NCI-H526 treated with DMSO at 0.1 percent for 48 hours (cell line): ENCODE results near the gene FNBP1L.

Experiments
- DNase-seq: peaks from one replicate; lab custom pipeline; 2025; lab: John Stamatoyannopoulos, UW

FNBP1L gene

GRCh38 chr1:93592551-93592949, 144.6 kb downstream of the FNBP1L start:
- DNase-seq: no peak

DNA sequence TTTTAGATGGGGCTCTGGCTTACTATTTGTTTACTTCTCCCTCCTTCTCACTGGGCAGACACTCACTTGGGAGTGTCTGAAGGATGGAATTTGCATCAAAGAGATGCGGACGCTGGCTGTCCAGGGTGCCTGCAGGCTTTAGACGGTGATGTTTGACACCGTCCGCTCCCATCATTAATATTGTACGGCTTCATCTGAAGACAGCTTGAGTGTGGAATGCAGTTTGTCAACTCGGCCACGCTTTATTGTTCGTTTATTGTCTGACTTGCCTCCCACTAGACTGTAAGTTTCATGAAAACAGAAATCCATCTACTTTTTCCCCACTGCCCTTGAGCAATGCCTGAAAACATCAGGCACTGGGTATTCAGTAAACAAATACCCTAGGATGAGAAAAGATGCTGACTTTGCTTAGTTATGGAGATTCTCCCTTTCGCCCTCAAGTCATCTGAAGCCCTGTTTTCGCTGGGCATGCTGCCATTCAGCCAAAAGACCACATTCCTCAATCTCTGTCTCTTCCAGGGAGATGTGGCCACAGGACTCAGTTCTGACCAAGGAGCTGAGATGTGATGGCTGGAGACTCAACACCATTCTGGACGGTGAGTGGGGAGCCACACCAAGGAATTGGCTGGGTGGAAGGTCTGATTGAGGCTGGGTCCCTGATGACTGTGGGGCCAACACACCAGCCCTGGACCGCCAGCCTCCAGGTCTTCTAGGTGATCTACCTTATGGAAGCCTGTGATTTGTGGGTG, 146.1 kb downstream of the FNBP1L start:
- DNase-seq: no peak

GRCh38 chr1:93594603-93594880, 146.6 kb downstream of the FNBP1L start:
- no peak for DNase-seq

DNA sequence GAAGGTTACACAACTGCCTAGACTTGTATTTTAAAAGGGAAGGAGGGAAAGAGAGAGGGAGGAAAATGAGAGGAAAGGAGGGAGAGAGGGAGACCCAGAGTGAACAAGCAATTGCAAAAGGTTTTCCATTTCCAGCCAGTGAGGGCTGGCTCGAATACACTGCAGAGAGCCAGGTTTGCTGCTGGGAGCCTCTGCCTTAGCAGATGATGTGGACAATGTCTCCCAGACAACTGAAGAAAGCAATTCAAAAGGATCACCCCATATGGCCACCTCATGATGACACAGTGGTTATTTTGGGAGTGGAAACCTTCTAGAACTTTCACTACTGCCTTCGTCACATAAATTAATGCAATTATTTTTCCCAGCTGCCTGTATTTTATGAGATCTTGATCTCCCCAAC, 147.3 kb downstream of the FNBP1L start:
- DNase-seq: no peak

DNA sequence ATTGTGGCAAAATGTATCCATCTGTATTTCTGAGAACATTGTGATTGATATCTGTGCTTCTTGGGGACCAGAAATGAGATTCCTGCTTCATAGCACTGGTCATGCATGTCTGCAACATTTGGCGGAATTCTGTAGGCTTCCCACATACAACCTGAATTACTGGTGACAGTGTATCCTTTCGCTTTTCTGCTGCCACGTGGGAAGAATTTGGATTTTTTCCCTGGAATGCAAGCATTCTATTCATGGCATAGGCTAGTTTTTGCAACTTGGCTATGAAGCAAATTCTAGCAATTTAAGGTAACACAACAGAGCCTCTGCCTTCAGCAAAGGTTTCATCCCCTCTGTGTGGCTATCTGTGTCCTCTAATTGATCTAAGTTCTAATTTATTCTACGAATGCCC, 147.8 kb downstream of the FNBP1L start:
- no peak for DNase-seq

GRCh38 chr1:93596329-93597089, 148.6 kb downstream of the FNBP1L start:
- no peak for DNase-seq

DNA sequence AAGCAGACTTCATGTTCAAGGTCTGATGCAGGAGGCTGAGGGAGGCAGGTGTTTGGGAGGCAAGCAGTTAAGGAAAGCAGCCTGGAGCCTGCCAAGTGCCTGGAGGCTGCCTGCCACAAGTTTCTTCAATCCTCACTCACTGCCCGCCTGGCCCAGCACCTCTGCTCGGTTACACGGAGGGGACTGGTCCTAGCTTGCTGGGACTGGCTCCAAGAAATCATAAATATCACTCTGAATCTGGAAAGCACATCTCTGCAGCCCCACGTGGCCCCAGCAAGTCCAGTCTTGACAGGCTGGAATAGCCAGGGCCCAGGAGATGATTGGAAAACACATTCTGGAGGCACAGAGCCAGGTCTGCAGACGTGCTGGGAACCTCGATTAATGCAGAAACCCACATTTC, 149.8 kb downstream of the FNBP1L start:
- DNase-seq: no peak

GRCh38 chr1:93598396-93598795, 150.5 kb downstream of the FNBP1L start:
- no peak for DNase-seq

DNA sequence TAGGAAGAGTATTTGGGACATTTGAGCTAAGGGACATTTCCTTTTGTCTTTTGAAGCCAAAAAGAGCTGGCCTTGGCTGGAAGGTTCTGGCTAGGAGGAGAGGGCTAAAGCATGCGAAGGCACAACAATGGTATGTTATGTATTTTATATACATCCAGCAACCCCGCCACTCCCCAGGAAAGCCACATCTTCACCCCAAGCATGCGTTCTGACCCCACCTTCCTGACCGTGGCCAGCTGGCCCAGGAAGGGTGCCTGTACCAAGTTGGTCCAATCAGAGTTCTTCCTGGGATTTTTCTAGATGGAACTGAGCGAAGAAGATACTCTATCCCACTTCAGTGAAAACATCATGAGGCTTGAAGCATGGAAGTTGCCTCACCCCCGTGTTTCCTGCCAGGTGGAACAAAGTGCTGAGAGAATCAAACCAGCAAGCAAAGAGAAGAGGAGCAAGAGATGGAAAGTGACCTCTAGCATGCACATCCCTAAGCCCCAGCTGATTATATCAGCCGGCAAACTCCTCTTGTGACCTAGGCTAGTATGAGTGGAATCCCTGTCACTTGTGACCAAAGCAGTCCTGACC, 151.0 kb downstream of the FNBP1L start:
- DNase-seq: no peak

- no peak for DNase-seq
Measured at GRCh38 chr1:93599479-93599878, 151.6 kb downstream of the FNBP1L start.

GRCh38 chr1:93600663-93601062, 152.7 kb downstream of the FNBP1L start:
- DNase-seq: no peak

- no peak for DNase-seq
Measured at GRCh38 chr1:93601686-93602085, 153.8 kb downstream of the FNBP1L start.

DNA sequence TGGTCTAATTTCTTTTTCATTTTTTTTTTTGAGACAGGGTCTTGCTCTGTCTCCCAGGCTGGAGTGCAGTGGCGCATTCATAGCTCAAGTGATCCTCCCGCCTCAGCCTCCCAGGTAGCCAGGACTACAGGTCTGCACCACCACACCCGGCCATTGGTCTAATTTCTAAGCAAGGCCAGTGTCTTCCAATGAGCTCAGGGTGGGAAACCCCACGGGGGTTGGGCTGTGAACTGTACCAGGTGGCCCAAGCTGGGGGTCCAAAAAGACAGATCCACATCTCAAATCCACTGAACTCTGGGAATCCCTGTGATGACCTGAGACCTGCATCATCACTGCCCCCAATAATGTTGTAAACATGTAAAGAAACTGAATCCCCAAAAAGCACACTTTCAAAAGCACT, 154.2 kb downstream of the FNBP1L start:
- no peak for DNase-seq

GRCh38 chr1:93603106-93603505, 155.2 kb downstream of the FNBP1L start:
- no peak for DNase-seq

DNA sequence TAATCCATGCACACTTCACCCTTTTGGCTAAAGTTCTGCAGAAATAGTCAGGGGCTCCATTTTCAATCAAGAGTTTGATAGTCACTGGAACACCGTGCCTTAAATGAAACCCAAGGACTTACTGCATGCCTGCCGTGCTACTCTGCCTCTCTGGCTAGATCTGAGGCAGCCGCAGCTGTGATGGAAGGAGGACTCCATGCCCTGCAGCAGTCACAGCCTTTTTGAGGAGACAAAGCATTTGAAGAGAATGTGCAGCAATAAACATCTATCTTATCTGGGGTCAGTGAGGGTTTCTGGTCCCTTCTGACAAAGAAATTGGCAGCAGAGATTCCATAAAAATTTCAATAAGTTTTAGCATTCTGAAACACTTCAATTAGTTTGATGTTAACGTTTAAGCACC, 155.7 kb downstream of the FNBP1L start:
- DNase-seq: no peak
